ENCODE results near the gene HOXA7.

The HOXA7 gene

DNA sequence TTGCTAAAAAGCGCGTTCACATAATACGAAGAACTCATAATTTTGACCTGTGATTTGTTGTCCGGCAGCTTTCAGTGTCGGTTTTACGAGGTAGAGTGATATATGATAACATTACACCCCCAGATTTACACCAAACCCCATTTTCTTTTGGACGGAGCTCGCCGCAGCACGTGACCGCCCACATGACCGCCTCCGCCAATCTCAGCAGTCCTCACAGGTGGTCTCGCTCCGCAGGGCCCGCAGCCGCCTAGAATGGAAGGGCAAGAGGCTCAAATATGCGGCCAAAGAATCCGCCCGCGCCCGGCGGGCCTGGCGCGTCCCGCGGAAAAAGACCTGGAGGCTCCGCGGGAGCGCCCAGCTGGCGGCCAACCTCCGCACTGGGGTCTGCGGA lies at the start of gene HOXA7:
Gene HOXA7 (minus strand): TSS at position 168 of the 391 bp plus-strand sequence. CDS start 130 bp downstream, at position 38.
- no peak for DNase-seq (ENCODE audit: low read depth)

DNA sequence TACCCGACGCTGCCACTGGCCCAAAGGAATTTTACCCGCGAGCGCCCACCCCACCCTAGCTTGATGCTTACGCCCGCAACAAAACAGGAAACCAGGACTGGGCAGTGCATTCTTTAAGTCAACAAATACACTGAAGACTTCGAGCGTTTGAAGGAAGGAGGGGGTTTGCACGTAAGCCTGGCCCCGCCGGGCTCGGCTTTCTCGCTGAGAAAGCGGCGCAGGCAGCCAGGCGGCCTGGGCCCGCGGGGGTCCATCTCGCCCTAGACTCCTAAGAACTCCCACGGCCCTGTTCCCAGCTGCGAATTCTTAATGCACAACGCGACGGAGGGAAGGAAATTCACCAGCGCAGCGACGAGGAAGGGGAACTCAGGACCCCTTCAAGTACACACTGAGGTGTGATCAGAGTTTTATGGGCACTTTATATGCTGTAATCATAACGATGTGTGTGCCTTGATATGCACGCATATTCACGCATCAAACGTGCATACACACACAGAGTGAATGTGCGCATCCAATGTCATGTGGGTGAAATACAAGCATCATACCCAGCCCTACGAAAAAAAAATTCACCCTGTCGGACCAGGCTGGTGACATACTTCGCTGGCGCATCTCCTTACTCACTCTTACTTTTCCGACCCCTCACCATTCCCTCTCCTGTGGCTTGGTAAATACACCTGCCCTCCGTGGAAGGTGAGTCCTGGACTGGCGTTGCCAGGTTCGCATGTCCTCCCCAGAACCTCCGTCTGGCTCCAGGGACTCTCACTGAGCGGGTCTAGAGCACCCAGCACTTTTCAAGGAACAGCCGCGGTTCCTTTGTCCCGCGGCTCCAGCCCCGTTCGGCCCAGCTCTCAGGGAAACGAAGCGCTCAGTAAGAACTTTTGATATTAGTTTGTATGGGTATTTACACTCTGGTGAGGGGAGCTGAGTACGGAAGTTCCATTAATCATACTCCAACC lies 49.1 kb upstream of the HOXA7 start:
- no peak for DNase-seq (ENCODE audit: low read depth)

- no peak for DNase-seq (ENCODE audit: low read depth)
Measured at GRCh38 chr7:27204851-27205322, 48.4 kb upstream of the HOXA7 start.

DNA sequence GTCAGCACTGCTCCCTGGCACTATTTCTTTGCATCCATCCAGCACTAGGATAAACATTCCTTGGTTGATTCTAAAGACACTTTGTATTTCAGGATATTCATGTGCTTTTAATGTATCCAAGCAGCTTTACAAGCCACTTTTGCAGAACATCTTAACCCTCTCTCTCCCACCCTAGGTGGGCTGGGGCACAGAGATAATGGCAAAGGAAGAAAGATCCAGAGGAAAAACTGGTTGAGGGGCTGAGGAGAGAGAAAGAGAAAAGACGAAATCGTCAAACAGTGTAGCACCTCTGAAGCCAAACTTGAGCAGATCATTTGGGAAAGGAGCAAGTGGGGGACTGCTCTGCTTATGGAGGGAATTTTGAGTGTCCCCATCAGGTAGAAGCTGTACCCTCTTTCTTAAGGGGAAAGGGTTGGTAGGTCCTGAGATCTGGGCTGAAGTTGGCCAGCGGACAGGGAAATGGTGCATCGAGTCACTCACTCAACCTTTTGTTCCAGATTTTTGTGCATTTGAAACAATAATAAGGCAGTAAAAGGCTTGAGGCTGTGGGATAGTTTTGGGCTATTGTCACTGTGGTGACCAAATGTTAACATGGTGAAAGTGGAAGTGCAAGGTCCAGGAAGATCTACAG lies 47.6 kb upstream of the HOXA7 start:
- no peak for DNase-seq (ENCODE audit: low read depth)

GRCh38 chr7:27203365-27203953 lies 47.0 kb upstream of the HOXA7 start:
- no peak for DNase-seq (ENCODE audit: low read depth)

GRCh38 chr7:27202862-27203134 lies 46.3 kb upstream of the HOXA7 start:
- no peak for DNase-seq (ENCODE audit: low read depth)

GRCh38 chr7:27202018-27202861 lies 45.8 kb upstream of the HOXA7 start:
- no peak for DNase-seq (ENCODE audit: low read depth)

DNA sequence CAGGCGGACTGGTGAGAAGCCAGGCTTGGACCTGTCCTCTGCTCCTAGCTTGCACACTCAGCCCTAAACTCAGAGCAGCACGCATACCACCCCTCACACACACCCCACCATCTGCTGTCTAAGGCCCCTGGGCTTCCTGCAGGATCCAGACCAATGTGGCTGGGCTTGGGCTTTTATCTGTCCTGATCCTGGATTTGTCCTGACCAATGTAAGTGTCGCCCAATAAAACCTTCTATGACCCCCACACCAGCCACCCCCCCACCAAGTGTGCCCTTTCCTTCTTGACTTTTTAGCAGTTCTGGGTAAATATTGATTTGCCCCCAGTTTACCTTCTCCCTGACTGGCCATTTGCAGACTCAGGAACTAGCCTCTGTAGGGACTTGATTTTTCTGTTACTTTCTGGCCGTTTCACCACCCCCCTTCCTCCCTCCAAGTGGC lies 45.1 kb upstream of the HOXA7 start:
- no peak for DNase-seq (ENCODE audit: low read depth)

DNA sequence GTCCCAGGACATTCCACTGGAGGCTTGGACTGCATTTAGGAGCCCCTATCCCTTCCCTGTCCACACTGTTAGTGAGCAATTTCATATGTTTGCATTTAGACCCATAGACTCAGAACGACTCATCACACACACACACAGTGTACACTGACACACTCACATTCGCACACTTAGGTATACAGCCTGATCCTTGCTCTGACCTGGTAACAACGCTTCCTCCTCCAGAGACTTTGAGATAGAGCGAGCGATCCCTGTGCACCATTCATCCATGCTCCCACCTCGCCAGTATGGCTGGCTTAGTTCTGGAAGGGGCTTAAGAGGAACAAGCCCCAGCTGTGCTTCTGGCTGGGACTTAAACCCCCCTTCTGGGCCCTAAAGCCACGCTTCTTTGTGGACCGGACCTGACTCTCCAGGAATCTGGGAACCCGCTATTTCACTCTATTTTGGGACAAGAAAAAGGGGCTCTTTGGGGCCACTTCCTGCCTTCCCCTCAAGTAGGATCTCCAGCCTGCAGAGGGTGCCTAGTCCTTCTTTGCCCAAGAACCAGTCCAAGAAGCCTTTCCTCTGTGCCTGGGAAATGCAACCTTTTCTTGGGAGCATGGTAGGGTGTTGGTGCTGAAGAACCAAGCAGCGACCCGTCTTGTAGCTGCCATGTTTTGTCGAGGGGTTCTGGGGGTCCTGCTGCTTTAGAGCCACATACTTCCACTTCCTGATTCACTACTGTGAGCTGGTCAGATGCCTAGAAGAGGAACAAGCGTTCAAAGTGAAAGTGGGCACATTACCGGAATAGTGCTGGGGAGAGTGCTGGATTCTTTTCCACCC lies 44.5 kb upstream of the HOXA7 start:
- no peak for DNase-seq (ENCODE audit: low read depth)

- DNase-seq (ENCODE audit: low read depth) = no peak
Measured at GRCh38 chr7:27199849-27200760, 43.6 kb upstream of the HOXA7 start, which contains the start of gene HOXA13. TSS of gene HOXA13 (minus strand) at chr7:27200091. CDS start at chr7:27200077, 14 bp downstream.

- no peak for DNase-seq (ENCODE audit: low read depth)
Measured at GRCh38 chr7:27198871-27199801, 42.7 kb upstream of the HOXA7 start.

DNA sequence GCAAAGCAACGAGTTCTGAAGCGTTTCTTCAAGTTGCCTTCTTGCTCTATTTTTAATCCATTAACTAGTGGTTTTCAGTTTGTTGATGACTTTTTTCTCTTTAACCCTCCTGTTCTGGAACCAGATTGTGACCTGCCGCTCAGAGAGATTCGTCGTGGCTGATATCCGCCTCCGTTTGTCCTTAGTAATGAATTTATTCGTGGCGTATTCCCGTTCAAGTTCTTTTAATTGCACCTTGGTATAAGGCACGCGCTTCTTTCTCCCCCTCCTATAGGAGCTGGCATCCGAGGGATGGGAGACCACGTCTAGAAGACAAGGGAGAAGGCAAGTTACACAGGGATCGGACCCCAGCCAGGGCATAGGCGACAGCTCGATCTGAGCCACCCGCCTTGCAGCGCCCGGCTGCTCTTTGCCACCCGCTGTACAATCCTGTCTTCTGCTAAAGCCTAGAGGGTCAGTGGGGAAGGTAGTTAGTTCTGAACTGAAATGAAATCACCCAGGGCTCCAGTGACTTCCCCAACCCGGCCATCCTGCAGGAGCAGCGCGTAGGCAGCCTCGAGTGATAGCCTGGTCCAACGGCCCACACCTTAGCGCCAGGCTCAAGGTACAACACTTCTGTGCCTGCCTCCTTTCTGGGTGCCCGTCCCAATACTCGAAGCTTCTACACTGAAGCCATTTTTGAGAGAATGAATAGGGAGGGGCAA lies 41.8 kb upstream of the HOXA7 start:
- DNase-seq (ENCODE audit: low read depth) = no peak

GRCh38 chr7:27197137-27198042 lies 40.9 kb upstream of the HOXA7 start:
- DNase-seq (ENCODE audit: low read depth) = no peak

GRCh38 chr7:27196287-27196767 lies 39.9 kb upstream of the HOXA7 start:
- DNase-seq (ENCODE audit: low read depth) = no peak

GRCh38 chr7:27194686-27195379 lies 38.4 kb upstream of the HOXA7 start:
- DNase-seq (ENCODE audit: low read depth) = no peak

- DNase-seq (ENCODE audit: low read depth) = no peak
Measured at GRCh38 chr7:27194002-27194352, 37.5 kb upstream of the HOXA7 start.

Measured in HS-27A (cell line).